ENCODE data around the gene TUBG1.
A peak's percentile ranks its signal among the peaks of the same experiment; 100 is the strongest.

- TF ChIP-seq NFIC (IDR thresholded peaks at IDR 0.05), result no peak
- no peak for TF ChIP-seq TEAD4 (IDR thresholded peaks at IDR 0.05)
- TF ChIP-seq TCF12 (IDR thresholded peaks at IDR 0.05; ENCODE audit: low read depth), result no peak
- no peak for TF ChIP-seq EP300 (IDR thresholded peaks at IDR 0.05; ENCODE audit: borderline replicate concordance)
- peak; percentile 37 for TF ChIP-seq RAD21 (IDR thresholded peaks at IDR 0.05; ENCODE audit: low read depth)
- no peak for TF ChIP-seq REST (IDR thresholded peaks at IDR 0.05; ENCODE audit: low read depth)
- TF ChIP-seq CEBPB (IDR thresholded peaks at IDR 0.05), result no peak
- no peak for TF ChIP-seq USF1 (IDR thresholded peaks at IDR 0.05)
- TF ChIP-seq CREB1 (IDR thresholded peaks at IDR 0.05; ENCODE audit: low read depth), result no peak
- TF ChIP-seq MAX (IDR thresholded peaks at IDR 0.05), result no peak
- no peak for TF ChIP-seq YY1 (IDR thresholded peaks at IDR 0.05; ENCODE audit: low read depth)
- no peak for TF ChIP-seq ZBTB7A (IDR thresholded peaks at IDR 0.05; ENCODE audit: low read depth)
Observed at GRCh38 chr17:42618442-42619150, 9.1 kb downstream of the TUBG1 start.

All from Ishikawa (cell line).